Measurements from ENCODE around the gene HIP1R.

Gene HIP1R

DNA sequence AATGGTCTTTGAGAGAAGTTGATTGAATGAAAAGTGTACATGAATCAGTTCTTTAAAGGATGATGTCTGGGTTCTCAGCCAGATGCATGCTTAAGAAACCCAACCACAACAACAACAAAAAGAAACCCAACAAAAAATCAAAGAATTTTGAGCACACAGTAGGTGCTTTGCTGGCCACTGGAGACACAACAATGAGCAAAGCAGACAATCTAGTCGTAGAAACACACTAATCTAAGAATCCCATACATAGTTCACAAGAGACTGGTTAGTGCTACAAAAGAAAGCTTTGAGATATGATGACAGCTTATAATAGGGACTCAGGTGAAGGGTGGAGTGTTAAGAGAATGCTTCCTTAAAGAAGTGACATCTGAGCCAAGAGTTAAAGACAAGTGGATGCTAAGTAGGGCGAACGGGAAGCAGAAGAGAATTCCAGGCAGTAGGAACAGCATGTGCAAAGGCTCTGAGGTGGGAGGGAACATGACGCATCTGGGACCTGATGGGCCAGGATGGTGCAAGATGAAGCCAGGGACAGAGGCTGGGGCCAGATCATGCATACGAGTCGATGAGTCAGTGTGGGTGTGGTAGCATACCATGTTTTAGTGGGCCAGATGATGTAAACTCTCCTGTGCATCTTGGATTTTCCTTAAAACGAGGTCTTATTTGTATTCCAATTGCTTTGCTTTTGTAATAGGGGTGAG lies 4.6 kb upstream of the HIP1R start:
- no peak for DNase-seq

DNA sequence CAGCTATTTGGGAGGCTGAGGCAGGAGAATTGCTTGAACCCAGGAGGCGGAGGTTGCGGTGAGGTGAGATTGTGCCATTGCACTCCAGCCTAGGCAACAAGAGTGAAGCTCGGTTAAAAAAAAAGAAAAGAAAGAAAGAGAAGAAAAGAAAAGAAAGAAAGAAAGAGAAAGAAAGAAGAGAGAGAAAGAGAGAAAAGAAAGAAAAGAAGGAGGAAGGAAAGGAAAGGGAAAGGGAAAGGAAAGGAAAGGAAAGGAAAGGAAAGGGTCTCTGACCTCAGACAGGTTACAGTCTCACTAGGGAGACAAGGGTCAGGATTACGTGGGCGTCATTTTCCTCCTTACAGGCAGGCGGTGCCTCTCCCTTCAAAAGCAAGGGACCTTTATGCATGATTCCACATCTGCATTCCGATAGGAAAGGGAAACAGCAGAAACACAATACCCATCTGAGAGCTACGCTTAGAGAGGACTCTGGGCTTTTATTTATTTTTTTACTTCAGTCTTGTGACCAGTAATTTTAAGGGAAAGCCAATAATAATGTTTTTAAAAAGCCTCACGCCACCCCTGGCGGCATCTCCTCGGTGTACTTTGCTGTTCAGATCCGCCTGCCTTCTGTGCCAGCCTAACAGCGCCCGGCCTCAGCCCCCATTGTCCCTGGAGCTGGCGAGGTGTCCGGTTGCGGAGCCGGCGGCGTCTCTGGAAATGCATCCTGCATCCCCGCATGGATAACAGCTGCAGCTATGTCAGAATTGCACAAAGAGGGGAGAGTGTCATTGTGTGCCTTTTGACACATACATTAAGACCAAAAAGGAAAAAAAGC lies 945 bp upstream of the HIP1R start:
- DNase-seq = peak; percentile 54

DNA sequence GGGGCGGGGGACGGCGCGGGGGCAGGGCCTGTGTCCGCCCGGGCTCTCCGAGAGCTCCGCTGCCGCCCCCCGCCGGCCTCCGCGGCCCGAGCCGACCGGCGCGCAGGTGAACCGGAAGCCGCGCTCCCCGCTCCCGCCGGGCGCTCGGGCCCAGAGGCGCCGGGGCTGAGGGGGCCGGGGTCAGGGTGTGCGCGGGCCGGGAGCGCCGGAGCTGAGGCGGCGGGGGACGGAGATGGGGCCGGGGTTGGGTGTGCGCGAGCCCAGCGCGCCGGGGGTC lies 431 bp downstream of the HIP1R start:
- DNase-seq = peak; percentile 6

DNA sequence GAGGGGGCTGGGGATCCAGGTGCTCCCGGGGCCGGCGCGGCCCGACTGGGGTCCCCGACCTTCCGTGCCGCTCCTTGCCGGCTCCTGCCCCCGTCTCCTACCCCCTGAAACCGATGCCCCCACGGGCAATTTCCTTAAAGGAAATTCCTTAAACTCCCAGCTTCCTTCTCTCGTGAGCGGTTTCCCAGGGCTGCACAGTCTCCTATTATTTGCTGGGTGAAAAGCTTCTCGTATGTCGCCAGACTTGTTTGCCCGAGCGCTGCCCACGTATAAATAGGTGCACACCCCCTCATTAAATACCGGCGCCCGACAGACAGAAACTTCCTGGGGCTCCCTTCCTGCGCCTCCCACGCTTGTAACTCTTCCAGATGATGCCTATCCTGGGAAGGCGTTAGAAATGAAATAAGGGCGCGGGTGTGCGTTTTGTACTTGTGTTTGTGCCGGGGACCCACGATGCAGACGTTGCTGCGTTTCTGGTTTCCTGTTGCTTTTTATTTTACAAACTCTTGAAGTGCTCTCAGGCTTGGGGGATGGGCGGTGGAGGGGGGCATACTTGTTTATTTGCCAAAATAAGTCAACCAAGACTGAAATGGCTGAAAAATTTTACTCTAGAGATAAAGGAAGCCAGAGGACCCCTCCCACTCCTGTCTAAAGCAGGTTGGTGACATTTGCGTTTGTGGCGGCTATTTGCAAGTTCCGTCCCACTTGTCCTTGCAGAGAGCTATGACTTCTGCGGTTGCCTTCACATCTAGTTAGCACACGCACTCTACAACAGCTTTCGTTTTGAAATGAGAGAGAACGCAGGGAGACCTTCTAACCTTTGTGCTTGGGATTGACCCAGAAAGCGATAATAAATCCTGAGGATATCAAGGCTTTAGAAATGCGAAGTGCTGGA lies 1.0 kb downstream of the HIP1R start:
- DNase-seq = peak; percentile 23

DNA sequence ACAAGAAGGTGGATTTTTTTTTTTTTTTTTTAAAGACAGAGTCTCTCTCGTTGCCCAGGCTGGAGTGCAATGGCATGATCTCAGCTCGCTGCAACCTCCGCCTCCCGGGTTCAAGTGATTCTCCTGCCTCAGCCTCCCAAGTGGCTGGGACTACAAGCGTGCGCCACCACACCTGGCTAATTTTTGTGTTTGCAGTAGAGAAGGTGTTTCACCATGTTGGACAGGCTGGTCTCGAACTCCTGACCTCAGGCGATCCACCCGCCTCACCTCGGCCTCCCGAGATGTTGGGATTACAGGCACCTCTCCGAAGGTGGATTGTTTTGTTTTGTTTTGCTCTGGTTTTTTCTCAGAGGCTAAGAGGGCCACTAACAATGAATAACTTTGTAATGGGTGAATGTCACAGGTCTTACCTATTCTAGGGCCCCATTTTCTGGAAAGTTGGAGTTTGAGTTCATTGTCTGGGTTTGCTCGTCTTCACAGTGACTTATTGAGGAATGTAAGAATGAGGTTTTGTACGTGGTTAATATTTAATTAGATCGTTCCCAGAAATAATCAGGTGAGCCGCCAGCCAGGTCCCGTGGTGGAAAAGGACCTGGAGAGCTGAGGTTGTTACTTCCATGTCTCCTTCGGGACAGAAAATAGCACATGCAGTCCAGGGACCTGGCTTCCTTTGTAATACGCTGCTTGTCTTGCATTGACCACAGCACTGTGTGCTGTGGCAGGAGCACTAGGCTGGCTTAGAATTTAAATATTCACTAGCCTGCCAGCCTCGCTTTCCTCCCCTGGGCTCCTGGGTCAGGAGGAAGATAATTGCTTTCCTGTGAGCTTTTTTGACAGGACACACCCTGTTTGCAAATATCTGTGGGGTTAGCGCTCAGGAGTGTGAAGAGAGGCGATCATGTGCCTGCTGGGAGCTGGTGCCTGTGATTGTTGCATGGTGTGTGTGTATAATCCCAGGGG lies 2.3 kb downstream of the HIP1R start:
- no peak for DNase-seq

DNA sequence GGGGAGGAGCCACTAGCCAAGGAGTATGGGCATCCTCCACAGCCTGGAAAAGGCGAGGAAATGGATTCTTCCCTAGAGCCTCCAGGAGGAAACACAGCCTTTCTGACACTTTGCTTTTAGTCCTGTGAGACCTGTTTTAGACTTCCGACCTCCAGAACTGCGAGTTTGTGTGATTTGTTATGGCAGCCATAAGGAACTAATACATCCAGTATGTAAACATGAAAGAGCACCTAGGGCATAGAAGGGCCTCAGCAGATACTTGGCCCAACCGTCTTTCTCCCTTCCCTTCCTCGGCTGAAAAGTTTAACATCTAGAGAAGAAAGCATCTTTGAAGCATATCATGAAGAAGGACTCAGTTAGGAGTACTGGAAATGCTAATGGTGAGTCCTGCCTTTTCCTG lies 3.6 kb downstream of the HIP1R start:
- DNase-seq = no peak

DNA sequence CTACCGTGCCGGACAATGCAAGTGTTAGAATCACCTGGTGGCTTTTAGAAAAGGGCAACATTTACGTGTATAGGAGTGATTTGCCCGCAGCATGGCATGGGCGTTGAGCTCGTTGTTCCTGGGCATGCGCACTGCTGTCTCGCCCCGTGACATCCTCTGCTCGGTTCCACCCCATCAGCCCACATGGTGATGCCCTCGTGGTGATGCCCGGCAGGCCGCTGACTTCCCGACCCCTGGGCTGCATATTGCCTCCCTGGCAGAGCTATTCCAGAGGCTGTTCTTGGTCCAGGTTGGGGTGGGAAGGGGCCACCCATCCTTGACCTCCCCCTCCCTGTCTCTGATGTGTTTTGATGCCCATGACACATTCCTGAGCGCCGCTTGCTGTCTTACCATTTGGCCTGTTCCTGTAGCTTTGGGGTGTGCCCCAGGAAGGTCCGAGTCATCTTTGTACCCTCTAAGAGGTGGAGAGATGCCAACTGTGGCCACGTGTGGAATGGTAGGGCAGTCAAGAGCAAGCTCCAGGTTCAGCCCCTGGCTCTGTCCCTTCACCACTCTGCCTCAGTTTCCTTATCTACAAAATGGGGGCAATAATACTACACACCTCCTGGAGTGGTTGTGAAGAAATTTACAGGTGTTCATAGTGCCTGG lies 4.8 kb downstream of the HIP1R start:
- DNase-seq = no peak

DNA sequence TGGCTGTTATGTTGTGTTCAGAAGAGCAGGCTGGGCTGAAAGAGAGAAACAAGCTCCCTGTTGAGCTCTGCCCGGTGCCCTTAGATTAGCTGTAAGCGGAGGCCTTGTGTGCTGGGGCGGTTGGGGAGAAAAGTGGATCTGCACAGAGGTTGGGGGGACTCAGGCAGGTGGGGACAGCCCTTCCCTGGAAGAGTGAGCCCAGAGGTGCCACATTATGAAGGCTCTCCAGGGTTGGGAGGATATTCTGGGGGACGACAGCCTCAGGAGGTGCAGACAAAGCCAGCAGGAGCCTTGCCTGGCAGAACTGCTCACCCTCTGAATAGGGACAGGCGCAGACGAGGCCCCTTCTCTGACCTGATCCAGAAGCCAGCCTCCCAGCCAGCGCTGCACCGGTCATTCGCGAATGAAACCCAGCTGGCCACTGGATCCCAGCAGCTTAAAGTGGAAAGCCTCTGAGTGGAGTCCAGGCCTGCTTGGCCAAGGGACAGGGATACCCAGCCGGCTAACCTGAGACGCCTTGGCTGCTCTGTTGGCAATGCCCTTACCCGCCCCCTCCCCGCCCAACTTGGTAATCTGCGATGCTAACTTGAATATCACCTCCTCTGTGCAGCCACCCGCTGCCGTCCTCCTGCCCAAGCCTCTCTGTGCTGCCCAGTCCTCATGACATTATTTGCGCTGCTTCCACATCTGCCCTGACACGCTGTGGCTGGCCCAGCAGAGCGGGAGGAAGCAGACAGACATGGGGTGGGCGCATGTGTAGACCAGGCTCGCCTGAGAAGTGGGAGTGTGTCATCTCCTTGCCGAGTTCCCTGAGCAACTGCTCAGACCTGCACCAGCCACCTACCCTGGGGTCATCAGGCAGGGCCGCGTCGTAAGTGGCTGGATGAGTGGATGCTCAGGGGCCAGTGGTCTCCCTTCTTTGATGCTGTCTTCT lies 5.6 kb downstream of the HIP1R start:
- DNase-seq = no peak

DNA sequence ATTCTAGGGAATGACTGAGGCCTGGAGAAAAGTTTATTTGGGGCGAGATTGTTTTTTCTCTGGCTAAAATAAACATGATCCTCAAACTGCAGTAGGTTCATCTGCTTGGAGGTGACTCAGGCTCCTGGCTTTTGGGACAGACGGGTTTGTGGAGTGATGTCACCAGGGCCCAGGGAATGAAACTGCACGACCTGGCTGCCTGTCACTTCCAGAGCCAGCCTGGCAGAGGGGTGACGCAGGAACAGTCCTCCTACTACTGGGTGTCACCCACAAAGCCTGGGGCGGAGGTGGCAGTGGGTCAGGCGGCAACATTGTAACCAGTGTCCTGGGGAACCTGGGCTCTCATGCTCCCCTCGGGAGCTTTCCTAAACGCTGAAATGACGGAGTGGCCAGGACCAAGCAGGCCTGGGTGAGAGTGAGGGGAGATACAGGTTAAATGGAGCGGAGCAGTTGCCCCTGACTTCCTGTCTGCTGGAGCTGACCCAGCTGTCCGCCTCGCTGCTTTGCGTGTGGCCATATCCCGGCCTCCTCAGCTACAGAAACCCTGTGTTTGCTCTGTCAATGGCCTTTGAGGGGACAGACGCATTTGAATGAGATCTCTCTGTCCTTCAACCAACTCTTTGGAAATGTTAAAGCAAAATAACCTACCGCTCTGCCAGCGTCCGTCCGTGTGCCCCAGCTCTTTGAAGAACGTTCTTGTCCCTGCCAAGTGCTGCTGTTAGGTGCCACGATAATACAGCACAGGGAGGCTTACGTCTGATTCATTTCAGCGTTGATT lies 6.5 kb downstream of the HIP1R start:
- DNase-seq = no peak

DNA sequence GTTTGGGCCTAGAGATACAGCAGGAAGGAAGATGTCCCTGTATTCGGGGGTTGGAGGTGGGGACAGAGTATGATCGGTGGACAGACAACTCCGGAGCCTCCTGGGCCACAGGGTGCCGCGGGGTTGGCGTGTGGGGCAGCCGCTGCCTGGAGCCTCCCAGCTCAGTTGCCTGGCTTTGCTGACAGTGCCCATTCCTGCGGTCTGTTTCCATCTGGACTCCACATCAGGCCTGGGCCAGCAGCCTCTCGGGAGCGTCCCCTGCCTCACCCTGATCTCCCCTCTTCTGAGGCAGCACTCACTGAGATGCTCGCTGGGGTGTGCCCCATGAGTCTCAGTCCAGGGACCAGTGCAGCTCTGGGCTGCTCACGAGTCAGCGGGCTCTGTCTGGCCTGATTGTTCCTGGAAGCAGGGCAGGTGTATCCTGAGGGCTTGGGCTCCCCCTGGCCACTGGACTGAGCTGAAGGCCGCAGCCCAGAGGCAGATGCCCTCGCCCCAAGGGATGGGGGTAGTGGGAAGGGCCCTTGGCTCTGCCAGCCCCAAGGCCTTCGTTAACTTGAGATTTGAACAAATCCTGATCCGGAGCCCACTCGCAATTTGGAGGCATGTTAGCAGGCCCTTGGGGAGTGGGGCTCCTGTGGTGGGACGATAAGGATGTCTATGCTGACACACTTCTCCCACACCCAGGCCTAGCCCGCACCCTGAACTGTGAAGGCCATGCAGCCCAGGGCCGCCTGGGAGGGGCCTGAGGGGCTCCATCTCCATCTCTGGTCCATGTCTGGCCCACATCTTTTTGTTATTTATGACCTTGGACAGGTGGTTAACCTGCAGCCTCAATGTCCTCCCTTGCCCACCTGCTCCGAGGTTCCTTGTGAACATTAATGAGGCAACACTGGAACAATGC lies 7.5 kb downstream of the HIP1R start:
- no peak for DNase-seq

DNA sequence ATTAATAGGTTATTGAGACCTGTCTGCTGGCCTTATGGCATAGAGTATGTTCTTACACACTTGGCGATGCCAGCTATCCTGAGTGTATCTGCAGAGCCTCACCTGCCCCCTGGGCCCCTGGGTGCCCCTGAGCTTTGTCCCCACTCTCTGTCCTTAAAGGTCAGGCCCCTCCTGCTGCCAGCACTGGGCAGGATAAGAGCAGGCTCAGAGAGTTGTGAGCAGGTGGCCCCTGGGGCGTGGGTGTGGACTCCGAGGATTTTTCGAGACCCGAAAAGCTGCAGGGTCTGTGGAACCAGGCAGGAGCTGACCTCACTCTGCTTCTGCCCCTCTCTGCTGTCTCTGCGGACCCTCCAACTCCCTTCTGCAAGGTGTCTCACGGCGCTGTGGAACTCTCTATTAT lies 8.2 kb downstream of the HIP1R start:
- no peak for DNase-seq

DNA sequence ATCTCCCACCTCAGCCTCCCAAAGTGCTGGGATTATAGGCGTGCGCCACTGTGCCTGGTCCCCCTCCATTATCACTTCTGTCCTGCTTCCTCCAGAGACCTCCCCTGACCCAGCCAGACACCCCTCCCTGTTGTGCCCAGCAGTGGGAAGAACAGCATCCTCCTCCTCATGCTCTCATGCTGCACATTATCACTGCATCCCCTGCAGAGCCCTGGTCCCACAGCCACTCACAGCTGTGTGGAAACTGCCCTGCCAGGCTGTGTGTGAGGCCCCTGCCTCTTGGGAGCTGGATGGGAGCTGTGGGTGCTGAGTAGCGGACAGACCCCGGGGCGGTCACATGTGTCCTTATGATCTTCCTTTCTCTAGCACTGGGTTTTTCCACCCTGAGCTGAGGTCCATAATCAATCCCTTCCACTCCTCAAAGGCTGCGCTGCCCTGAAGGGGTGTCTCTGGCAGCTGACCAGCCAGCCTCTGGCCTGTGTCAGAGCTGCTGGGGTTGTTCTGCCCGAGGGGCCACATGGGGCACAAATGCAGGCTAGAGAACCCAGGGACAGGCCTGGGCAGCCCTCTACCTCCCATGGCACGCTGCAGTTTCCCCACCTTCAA lies 9.2 kb downstream of the HIP1R start:
- no peak for DNase-seq

DNA sequence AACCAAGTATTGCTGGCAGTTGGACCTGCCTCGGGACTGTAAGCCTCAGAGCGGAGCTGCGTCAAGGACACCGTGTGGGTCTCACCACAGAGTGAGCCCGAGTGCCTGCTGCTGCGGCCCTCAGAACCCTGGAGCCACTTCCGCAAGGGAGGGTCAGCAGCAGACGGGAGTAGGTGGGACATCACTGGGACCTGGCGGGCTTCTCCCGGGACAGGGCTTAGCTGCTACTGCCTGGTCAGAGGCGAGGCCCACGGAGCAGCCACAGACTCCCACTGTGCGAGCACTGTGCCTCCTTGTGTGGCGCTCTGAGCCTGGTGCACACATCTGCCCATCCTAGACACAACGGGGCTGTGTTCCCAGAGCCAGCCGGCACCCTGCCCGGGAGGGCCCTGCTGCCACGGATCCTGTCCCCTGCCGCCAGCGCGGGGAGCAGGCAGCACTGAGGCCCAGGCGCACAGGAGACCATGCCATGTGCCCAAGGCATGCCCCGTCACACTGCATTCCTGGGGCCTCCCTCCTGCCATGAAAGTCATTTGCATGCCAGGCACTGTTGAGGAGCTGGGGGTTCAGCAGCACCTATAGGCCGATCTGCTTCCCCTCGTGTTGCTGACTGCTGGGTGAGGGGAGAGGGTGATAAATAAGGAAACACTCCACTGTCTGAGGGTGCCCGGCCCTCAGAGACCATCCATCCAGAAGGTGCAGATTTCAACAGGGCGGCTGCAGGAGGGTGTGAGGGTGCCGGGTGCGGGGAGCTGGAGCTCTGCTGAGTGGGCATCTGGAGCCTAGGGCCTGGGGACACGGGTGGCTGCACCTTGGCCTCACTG lies 10.0 kb downstream of the HIP1R start:
- DNase-seq = no peak

DNA sequence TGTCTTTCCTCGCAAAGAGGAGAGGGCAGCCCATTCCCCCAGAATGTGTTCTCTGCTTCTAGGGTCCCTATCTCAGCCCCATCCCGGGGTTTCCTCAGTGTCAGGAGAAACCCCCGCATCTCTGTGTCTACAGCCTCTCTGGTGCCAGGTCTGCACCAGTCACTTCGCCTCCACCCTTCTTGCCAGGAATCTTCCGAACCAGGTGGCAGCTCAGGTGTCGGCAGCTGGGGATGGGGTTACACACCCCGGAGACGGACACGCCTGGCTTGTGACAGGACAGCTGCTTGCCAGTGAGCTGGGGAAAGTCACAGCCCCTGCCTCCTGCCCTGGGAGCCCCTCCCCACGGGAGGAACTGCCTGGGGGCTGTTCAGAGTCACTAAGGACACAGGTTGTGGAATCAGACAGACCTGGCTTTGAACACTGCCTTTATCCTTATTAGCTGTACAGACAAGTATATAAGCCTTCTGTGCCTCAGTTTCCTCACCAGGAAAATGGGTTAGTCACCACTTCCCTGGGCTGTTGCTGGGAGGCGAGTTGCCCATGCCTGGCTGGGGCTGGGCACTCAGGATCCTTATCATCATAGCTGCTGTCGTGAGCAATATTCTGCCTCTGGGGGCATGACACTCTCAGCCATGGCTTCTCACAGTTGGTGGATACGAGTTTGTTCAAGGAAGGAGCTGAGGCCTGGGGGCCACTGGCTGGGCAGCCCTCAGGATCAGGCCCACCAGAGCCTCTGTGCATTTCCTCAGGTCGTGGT lies 10.8 kb downstream of the HIP1R start:
- no peak for DNase-seq

DNA sequence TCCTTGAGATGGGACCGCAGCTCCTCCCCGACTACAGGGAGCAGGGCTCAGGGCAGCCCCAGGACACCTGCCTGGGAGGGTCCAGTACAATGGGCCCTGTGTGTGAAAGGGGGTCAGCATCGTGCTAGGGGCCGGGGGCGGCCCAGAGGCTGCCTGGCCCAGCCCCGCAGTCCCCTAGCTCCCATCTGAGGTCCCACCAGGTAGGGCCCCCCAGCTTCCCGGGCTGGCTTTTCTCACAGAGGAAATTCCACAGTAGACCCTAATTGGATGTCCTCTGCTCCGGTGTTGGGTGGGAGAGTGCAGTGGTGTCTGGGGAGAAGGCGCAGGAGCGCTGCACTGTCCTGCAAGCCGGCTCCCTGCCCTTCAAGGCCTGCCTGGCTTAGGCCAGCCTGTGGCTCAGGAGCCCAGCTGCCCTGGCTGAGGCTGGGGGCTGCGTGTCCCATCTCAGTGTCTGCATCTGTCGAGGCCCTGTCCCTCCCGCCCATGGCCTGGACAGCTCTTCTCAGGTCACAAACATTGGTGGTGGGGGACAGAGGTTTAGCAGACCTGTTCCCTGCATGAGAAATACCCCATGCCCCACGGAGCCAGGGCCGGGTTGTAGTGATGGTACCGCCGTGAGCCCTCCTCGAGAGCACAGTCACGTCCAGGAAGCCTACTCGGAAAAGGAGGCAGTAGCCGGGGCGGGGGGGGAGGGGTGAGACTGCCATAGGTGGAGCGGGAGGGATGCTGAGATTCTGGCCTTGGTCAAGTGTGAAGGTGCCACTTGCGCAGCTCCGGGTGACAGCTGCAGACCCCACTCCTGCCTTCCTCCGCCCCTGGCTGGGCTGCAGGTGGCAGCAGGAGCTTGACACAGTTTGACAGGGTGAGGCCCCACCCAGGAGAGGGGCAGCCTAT lies 11.6 kb downstream of the HIP1R start:
- DNase-seq = no peak

DNA sequence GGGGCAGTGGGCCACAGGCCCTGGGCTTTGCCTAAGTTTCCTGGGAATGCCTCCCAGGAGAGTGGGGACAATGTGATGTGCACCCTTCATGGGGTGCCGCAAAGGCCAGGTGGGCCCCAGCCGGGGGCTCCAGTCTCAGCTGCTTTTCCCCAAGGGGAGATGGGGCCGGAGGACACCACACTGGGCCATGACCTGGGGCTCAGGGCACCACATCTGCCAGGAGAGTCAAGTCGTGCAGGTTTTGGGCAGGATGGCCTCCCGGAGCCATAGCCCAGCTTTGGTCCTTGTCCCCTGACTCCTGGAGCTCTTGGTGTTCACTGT lies 12.2 kb downstream of the HIP1R start:
- no peak for DNase-seq
